H9 (cell line): Measurements from ENCODE around the gene ACSS2. TPM values are rescaled to one million over a fixed set of nuclear protein-coding genes. Genes with fewer than 3 reads are reported as not detected.
A peak's percentile ranks its signal among the peaks of the same experiment; 100 is the strongest.

Experiments
- DNase-seq: peaks from one replicate; pipeline ENCODE4 v3.0.0-alpha.2; 2017
- H2AFZ ChIP-seq: one replicate; pipeline ENCODE4 v1.6.1; 2013; ENCODE audit warnings: mild to moderate bottlenecking, low read length, control low read depth, moderate library complexity
- H2AK5ac ChIP-seq: 2 replicates; pipeline ENCODE4 v1.6.1; 2013; ENCODE audit warnings: low read length, control low read depth, mixed read lengths; ENCODE audit not compliant: insufficient read length
- H2BK120ac ChIP-seq: one replicate; pipeline ENCODE4 v1.6.1; 2013; ENCODE audit warnings: low read depth, mild to moderate bottlenecking, low read length, control low read depth, inconsistent platforms; ENCODE audit not compliant: poor library complexity, severe bottlenecking
- H2BK12ac ChIP-seq: 2 replicates; pipeline ENCODE4 v1.6.1; 2013; ENCODE audit warnings: low read length, control low read depth, mixed read lengths, low read depth; ENCODE audit not compliant: insufficient read length
- H2BK15ac ChIP-seq: 2 replicates; pipeline ENCODE4 v1.6.1; 2013; ENCODE audit warnings: low read depth, low read length, control low read depth
- H2BK20ac ChIP-seq: one replicate; pipeline ENCODE4 v1.6.1; 2013; ENCODE audit warnings: low read depth, mild to moderate bottlenecking, low read length, control low read depth, inconsistent platforms; ENCODE audit not compliant: poor library complexity, severe bottlenecking
- H2BK5ac ChIP-seq: 2 replicates; pipeline ENCODE4 v1.6.1; 2013; ENCODE audit warnings: low read length, control low read depth, mixed read lengths; ENCODE audit not compliant: insufficient read length
- H3K14ac ChIP-seq: 2 replicates; pipeline ENCODE4 v1.6.1; 2013; ENCODE audit warnings: low read length, control low read depth; ENCODE audit not compliant: insufficient read depth
- H3K18ac ChIP-seq: 2 replicates; pipeline ENCODE4 v1.6.1; 2013; ENCODE audit warnings: low read depth, mild to moderate bottlenecking, mixed read lengths, low read length, control low read depth; ENCODE audit not compliant: insufficient read length
- H3K23ac ChIP-seq: 2 replicates; pipeline ENCODE4 v1.6.1; 2013; ENCODE audit warnings: low read length, control low read depth, mixed read lengths, low read depth; ENCODE audit not compliant: insufficient read length
- H3K23me2 ChIP-seq: 2 replicates; pipeline ENCODE4 v1.6.1; 2013; ENCODE audit warnings: low read depth, mild to moderate bottlenecking, mixed read lengths, low read length, control low read depth; ENCODE audit not compliant: insufficient read length, poor library complexity, severe bottlenecking
- H3K27ac ChIP-seq: 2 replicates; pipeline ENCODE4 v1.5.1; 2013; ENCODE audit warnings: low read length, control low read depth, mixed read lengths, low read depth; ENCODE audit not compliant: insufficient read length
- H3K27me3 ChIP-seq: 2 replicates; pipeline ENCODE4 v1.6.1; 2013; ENCODE audit warnings: low read length, control low read depth, inconsistent platforms; ENCODE audit not compliant: insufficient read depth
- H3K4ac ChIP-seq: 2 replicates; pipeline ENCODE4 v1.6.1; 2013; ENCODE audit warnings: low read depth, mild to moderate bottlenecking, control low read depth, inconsistent platforms, low read length, moderate library complexity
- H3K4me1 ChIP-seq: 2 replicates; pipeline ENCODE4 v1.6.1; 2013; ENCODE audit warnings: low read length, control low read depth, inconsistent platforms; ENCODE audit not compliant: insufficient read depth
- H3K4me2 ChIP-seq: 2 replicates; pipeline ENCODE4 v1.6.1; 2013; ENCODE audit warnings: low read length, control low read depth, mixed read lengths; ENCODE audit not compliant: insufficient read length, insufficient read depth
- H3K56ac ChIP-seq: 2 replicates; pipeline ENCODE4 v1.6.1; 2013; ENCODE audit warnings: low read depth, mild to moderate bottlenecking, mixed read lengths, low read length, control low read depth; ENCODE audit not compliant: insufficient read length
- H3K79me1 ChIP-seq: 2 replicates; pipeline ENCODE4 v1.6.1; 2013; ENCODE audit warnings: low read depth, mild to moderate bottlenecking, moderate library complexity, low read length, control low read depth, inconsistent platforms; ENCODE audit not compliant: insufficient read depth, poor library complexity, severe bottlenecking
- H3K79me2 ChIP-seq: 2 replicates; pipeline ENCODE4 v1.6.1; 2013; ENCODE audit warnings: low read length, control low read depth, inconsistent platforms; ENCODE audit not compliant: insufficient read depth
- H3K9ac ChIP-seq: 2 replicates; pipeline ENCODE4 v1.6.1; 2013; ENCODE audit warnings: low read length, control low read depth, mixed read lengths; ENCODE audit not compliant: insufficient read length; ENCODE audit errors: extremely low read depth
- H3K9me3 ChIP-seq: one replicate; pipeline ENCODE4 v1.6.1; 2013; ENCODE audit warnings: low read depth, low read length, inconsistent platforms; ENCODE audit not compliant: control insufficient read depth
- H3T11ph ChIP-seq: one replicate; pipeline ENCODE4 v1.6.1; 2013; ENCODE audit warnings: mild to moderate bottlenecking, low read length, control low read depth, inconsistent platforms
- H4K20me1 ChIP-seq: one replicate; pipeline ENCODE4 v1.6.1; 2013; ENCODE audit not compliant: control insufficient read depth, insufficient read length, insufficient read depth
- H4K5ac ChIP-seq: 2 replicates; pipeline ENCODE4 v1.6.1; 2013; ENCODE audit warnings: low read depth, mild to moderate bottlenecking, mixed read lengths, low read length, control low read depth; ENCODE audit not compliant: insufficient read length
- H4K8ac ChIP-seq: replicated peaks from 2 replicates; pipeline ENCODE4 v1.6.1; 2013; ENCODE audit warnings: low read length, control low read depth, mixed read lengths, low read depth; ENCODE audit not compliant: insufficient read length
- H4K91ac ChIP-seq: 2 replicates; pipeline ENCODE4 v1.6.1; 2013; ENCODE audit warnings: low read depth, mild to moderate bottlenecking, moderate library complexity, mixed read lengths, low read length, control low read depth; ENCODE audit not compliant: insufficient read length
- H3K27ac Mint-ChIP-seq, 3 experiments: 2 replicates in 2 of 3; 3 replicates in 1 of 3; pipeline ENCODE4 v1.8.0; 2020 to 2021; ENCODE audit warnings: mixed read lengths in 3 of 3, mild to moderate bottlenecking in 1 of 3, moderate library complexity in 1 of 3
- H3K27me3 Mint-ChIP-seq: 2 replicates; pipeline ENCODE4 v1.8.0; 2021; ENCODE audit warnings: low read depth, mild to moderate bottlenecking, moderate library complexity, mixed read lengths
- H3K36me3 Mint-ChIP-seq, 3 experiments: 2 replicates in 2 of 3; 3 replicates in 1 of 3; pipeline ENCODE4 v1.8.0; 2020 to 2021; ENCODE audit warnings: low read depth in 3 of 3, mixed read lengths in 3 of 3; ENCODE audit not compliant: insufficient read depth in 1 of 3
- H3K4me1 Mint-ChIP-seq, 2 experiments: 2 replicates each; pipeline ENCODE4 v1.8.0; 2020; ENCODE audit warnings: mixed read lengths in 2 of 2
- H3K4me3 Mint-ChIP-seq, 2 experiments: 2 replicates in 1 of 2; 3 replicates in 1 of 2; pipeline ENCODE4 v1.8.0; 2020 to 2021; ENCODE audit warnings: mild to moderate bottlenecking in 2 of 2, mixed read lengths in 2 of 2, moderate library complexity in 1 of 2
- H3K9me3 Mint-ChIP-seq, 2 experiments: 2 replicates in 1 of 2; 3 replicates in 1 of 2; pipeline ENCODE4 v1.8.0; 2020; ENCODE audit warnings: mild to moderate bottlenecking in 2 of 2, mixed read lengths in 2 of 2, moderate library complexity in 1 of 2
- CTCF ChIP-seq: fragments of 200-600 bp; sonication (generic); conservative IDR thresholded peaks from 3 replicates; pipeline ENCODE4 v1.8.0; 2021; ENCODE audit warnings: antibody characterized with exemption, mild to moderate bottlenecking
- WGBS: extraction: QIAGEN DNeasy Blood & Tissue Kit; methylation state at CpG from one replicate; pipeline ENCODE4 v1.1.7; 2013; ENCODE audit warnings: missing lambda C conversion rate, low lambda C conversion rate, mixed read lengths; ENCODE audit not compliant: insufficient read length; ENCODE audit errors: extremely low coverage; 5-methylcytosine and 5-hydroxymethylcytosine counted together
- total RNA-seq: library from RNA; stranded (reverse); gene quantifications from 2 replicates; pipeline ENCODE4 v1.2.1, GENCODE V29; 2021

Gene ACSS2
- total RNA-seq, 1 experiment from 2014 or later: 15.4 TPM

- Histone ChIP-seq H3K27ac (no peak overlapping the region), H3K4me1 (no peaks in the 10 kb centered on the region), H3K79me1 (no peaks in the 10 kb centered on the region), H2AFZ (no peak overlapping the region), H2BK120ac (no peak overlapping the region), H4K5ac (no peak overlapping the region), H3K23me2 (no peaks in the 10 kb centered on the region), H3K4ac (no peak overlapping the region), H2BK20ac (no peak overlapping the region), H2BK5ac (no peak overlapping the region), H3K9me3 (no peaks in the 10 kb centered on the region), H3K18ac (no peak overlapping the region), H4K8ac (no peak overlapping the region), H3K23ac (no peak overlapping the region), H2BK12ac (no peak overlapping the region), H3K9ac (no peak overlapping the region), H2BK15ac (no peak overlapping the region), H4K91ac (no peak overlapping the region), H2AK5ac (no peak overlapping the region), H3K27me3 (no peaks in the 10 kb centered on the region), H3K79me2 (no peaks in the 10 kb centered on the region), H3K56ac (no peak overlapping the region), H4K20me1 (no peaks in the 10 kb centered on the region), H3T11ph (no peak overlapping the region), H3K4me2 (no peak overlapping the region), H3K14ac (no peak overlapping the region)
- Mint-ChIP-seq H3K4me1 (peaks cover 8% of the 10 kb centered on the region in 2 experiments), H3K36me3 (peaks cover 15 to 64% (median 24%) of the 10 kb centered on the region in 3 experiments; a peak in 6 of 7 replicates), H3K27ac (peak overlapping the region in 2 of 3 experiments; percentile 66 to 69; a peak in 2 of 7 replicates), H3K27me3 (no peaks in the 10 kb centered on the region), H3K9me3 (no peaks in the 10 kb centered on the region), H3K4me3 (no peak overlapping the region)
- no peak for DNase-seq
- WGBS: no CpG with 5 or more reads among the region's 26 CpGs
- no peak for TF ChIP-seq CTCF
These were observed 17.0 kb upstream of the ACSS2 start for GRCh38 chr20:34859367-34859766.
